ENCODE data around the gene STRADA.

DNA sequence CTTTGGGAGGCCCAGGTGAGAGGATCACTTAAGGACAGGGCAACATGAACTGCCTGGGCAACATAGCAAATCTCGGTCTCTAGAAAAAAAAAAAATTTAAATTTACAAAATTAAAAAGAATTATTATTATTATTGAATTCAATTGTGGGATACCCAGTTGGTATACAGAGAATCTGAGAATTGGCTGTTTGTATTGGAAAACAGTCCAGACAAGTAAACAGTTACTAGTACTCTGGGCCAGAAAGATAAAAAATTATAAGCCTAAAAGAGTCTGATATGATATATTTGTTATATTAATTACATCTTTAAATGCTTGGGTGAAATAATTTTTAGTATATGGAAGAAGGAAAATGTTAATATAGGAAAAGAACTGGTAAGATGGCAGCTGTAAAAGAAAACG lies 16.8 kb upstream of the STRADA start:
- TF ChIP-seq, protein P1, sequence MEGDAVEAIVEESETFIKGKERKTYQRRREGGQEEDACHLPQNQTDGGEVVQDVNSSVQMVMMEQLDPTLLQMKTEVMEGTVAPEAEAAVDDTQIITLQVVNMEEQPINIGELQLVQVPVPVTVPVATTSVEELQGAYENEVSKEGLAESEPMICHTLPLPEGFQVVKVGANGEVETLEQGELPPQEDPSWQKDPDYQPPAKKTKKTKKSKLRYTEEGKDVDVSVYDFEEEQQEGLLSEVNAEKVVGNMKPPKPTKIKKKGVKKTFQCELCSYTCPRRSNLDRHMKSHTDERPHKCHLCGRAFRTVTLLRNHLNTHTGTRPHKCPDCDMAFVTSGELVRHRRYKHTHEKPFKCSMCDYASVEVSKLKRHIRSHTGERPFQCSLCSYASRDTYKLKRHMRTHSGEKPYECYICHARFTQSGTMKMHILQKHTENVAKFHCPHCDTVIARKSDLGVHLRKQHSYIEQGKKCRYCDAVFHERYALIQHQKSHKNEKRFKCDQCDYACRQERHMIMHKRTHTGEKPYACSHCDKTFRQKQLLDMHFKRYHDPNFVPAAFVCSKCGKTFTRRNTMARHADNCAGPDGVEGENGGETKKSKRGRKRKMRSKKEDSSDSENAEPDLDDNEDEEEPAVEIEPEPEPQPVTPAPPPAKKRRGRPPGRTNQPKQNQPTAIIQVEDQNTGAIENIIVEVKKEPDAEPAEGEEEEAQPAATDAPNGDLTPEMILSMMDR (IDR thresholded peaks at IDR 0.05) = no peak
- no peak for TF ChIP-seq POLR2A (IDR thresholded peaks at IDR 0.05)
